DMS53 treated with DMSO at 0.1 percent for 48 hours (cell line): ENCODE data around the gene GFRA1.
"Not testable (repeated sequence)": the region's sequence is repeated elsewhere in the genome, so short reads cannot be mapped to it uniquely, and the experiment has no call there.

Experiments used
- DNase-seq: peaks from one replicate; lab custom pipeline; 2025; ENCODE audit not compliant: unreplicated experiment; lab: John Stamatoyannopoulos, UW

Gene GFRA1

GRCh38 chr10:116201011-116201410, 72.0 kb downstream of the GFRA1 start:
- DNase-seq: no peak

GRCh38 chr10:116198676-116199035, 74.3 kb downstream of the GFRA1 start:
- DNase-seq: no peak

- no peak for DNase-seq
Observed at GRCh38 chr10:116197946-116198675, 74.9 kb downstream of the GFRA1 start.

GRCh38 chr10:116195583-116195982, 77.4 kb downstream of the GFRA1 start:
- DNase-seq: no peak

- no peak for DNase-seq
Observed at GRCh38 chr10:116195039-116195438, 78.0 kb downstream of the GFRA1 start.

GRCh38 chr10:116194061-116194460, 78.9 kb downstream of the GFRA1 start:
- no peak for DNase-seq

- no peak for DNase-seq
Observed at GRCh38 chr10:116190883-116191282, 82.1 kb downstream of the GFRA1 start.

GRCh38 chr10:116186273-116186672, 86.7 kb downstream of the GFRA1 start:
- no peak for DNase-seq

GRCh38 chr10:116185199-116185867, 87.7 kb downstream of the GFRA1 start:
- DNase-seq: no peak

GRCh38 chr10:116184512-116184794, 88.6 kb downstream of the GFRA1 start:
- no peak for DNase-seq

GRCh38 chr10:116183733-116184511, 89.1 kb downstream of the GFRA1 start:
- no peak for DNase-seq

GRCh38 chr10:116182426-116182825, 90.6 kb downstream of the GFRA1 start:
- DNase-seq: no peak

- no peak for DNase-seq
Observed at GRCh38 chr10:116178086-116178605, 94.9 kb downstream of the GFRA1 start.

- DNase-seq: no peak
Observed at GRCh38 chr10:116175231-116175630, 97.8 kb downstream of the GFRA1 start.

GRCh38 chr10:116171505-116171904, 101.5 kb downstream of the GFRA1 start:
- no peak for DNase-seq

GRCh38 chr10:116170815-116171250, 102.2 kb downstream of the GFRA1 start:
- DNase-seq: no peak

- no peak for DNase-seq
Observed at GRCh38 chr10:116169782-116170445, 103.1 kb downstream of the GFRA1 start.

- no peak for DNase-seq
Observed at GRCh38 chr10:116168745-116169144, 104.3 kb downstream of the GFRA1 start.

- DNase-seq: no peak
Observed at GRCh38 chr10:116168329-116168728, 104.7 kb downstream of the GFRA1 start.

- DNase-seq: not testable (repeated sequence)
Observed at GRCh38 chr10:116165941-116166340, 107.1 kb downstream of the GFRA1 start.

GRCh38 chr10:116164291-116164690, 108.7 kb downstream of the GFRA1 start:
- DNase-seq: no peak
